C4-2B (cell line): ENCODE measurements around the gene CWC27.
A peak's percentile ranks its signal among the peaks of the same experiment; 100 is the strongest.

Source experiments
- H3K27ac ChIP-seq: fragments of 450-650 bp; 2 replicates; pipeline ENCODE4 v1.5.1; 2017
- ZFX ChIP-seq: fragments of 450-650 bp; IDR thresholded peaks from 2 replicates; pipeline ENCODE4 v1.6.1; 2017
- TF ChIP-seq, protein P1 (sequence below): fragments of 450-650 bp; conservative IDR thresholded peaks from 2 replicates; pipeline ENCODE4 v1.5.1; 2017; ENCODE audit warnings: mild to moderate bottlenecking

CWC27 gene

DNA sequence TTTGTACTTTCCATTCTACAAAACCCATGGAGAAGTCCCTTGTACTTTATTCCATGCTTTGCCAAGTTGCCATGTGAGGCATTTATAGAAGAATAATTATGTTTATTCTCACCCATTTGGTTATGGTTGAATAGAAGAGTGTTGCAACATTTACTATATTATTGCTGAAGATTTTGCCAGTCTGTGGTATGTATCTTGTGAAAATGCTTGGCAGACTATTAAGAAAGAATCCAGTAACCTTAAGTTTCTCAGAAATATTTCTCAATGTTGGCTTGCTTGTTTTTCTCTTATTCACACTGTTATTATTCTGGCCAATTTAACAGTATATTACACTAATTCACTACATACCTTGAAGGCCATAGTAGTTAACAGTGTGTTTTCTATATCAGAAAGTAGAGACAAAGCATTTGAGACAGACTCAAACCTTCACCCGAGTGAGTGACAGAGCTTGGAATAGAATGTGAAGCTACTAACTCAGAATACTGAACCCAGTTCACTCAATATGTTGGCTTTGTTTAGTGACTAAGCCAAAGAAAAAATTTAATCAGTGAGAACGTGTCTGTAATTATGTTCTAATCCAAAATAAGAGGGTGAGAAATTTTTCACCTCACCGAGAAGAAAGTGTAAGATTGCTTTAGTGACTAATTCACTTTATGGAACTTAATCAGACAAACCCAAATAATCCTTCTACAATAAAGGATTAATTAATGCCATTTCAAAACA is 184.4 kb downstream of the CWC27 start:
- no peak overlapping the region for H3K27ac ChIP-seq
- TF ChIP-seq, protein P1, sequence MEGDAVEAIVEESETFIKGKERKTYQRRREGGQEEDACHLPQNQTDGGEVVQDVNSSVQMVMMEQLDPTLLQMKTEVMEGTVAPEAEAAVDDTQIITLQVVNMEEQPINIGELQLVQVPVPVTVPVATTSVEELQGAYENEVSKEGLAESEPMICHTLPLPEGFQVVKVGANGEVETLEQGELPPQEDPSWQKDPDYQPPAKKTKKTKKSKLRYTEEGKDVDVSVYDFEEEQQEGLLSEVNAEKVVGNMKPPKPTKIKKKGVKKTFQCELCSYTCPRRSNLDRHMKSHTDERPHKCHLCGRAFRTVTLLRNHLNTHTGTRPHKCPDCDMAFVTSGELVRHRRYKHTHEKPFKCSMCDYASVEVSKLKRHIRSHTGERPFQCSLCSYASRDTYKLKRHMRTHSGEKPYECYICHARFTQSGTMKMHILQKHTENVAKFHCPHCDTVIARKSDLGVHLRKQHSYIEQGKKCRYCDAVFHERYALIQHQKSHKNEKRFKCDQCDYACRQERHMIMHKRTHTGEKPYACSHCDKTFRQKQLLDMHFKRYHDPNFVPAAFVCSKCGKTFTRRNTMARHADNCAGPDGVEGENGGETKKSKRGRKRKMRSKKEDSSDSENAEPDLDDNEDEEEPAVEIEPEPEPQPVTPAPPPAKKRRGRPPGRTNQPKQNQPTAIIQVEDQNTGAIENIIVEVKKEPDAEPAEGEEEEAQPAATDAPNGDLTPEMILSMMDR = no peak
- no peak for TF ChIP-seq ZFX

DNA sequence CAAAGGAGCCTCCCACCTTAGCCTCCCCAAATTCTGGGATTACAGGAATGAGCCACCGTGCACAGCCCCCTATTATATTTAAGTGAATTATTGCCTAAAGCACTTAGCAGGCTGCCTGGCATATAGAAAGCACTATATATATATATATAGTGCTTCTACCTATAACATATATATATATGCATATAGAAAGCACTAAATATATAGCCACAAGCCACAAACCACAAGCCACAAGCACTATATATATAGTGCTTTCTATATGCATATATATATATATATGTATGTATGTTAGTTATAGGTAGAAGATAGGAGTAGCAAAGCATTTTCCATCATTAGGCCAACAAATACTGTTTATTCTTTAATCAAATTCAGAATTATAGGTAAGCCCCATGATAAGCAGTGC is 185.8 kb downstream of the CWC27 start:
- TF ChIP-seq, protein P1 = no peak
- TF ChIP-seq ZFX = no peak

DNA sequence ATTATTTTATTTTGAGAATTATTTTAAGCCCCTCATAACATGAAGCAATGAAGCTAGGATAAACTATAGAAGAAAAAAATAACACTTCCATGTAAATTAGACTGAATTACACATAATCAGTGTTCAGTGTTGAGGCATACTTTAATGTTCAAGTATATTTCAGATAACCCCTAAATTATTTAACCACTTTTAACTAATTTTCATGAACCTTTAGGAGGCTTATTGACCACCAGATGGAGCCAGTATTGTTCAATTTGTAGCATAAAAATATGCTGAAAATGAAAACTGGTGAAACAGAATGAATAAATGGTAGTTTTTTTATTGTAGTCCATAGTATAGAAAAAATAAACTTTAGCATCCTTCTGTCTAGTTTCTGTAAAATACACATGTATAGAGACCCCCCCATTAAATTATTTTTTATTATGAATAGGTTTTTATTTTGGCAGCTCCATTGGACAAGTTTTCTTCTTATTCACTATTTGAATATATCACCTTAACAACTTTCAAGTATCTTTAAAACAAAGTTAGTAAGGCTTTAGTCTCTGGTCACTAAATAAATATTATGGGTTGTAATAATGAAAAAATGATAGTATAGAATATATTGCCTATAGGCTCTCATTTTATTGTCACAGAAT is 190.1 kb downstream of the CWC27 start:
- TF ChIP-seq, protein P1 = peak; percentile 59
- TF ChIP-seq ZFX = no peak
- H3K27ac ChIP-seq = no peak overlapping the region

More for the DNA sequence above, 185.8 kb downstream of the CWC27 start:
- no peak overlapping the region for H3K27ac ChIP-seq

DNA sequence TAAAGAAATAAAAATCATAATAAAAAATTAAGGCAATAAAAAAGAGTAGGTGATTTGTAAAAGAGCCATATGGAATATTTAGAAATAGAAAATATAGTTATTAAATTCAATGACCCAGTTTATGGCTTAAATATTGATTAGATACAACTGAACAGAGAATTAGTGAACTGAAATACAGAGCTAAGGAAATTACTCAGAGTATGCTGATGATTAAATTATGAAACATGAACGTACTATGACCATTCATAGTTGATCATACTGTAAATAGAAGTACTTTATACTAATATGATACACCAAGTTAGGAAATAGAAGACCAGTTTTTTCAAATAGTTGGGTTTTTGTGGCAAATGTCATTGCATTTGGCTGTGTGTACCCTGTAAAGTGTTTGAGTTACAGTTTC is 194.5 kb downstream of the CWC27 start:
- TF ChIP-seq, protein P1 = no peak
- TF ChIP-seq ZFX = no peak
- no peak overlapping the region for H3K27ac ChIP-seq

DNA sequence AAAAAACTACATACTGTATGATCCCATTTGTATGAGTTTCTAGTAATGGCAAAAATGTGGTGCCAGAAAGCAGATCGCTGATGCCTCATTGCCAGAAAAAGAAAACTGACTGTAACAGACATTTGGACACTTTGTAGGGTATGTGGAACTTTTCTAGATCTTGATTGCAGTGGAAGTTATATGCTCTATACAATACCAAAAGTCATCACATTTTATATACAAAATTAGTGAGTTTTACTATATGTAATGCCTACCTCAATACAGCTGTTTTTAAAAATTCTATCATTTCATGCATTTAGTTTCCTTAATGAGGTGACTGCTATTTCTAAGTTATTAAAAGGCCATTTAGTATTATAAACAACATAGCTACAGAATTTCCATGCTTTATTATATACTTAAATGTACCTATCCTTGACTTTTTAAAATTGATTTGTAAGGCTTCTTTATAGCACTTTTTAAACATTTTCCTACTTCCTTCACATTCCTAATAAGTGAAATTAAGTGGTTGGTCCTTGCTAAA is 199.9 kb downstream of the CWC27 start:
- TF ChIP-seq ZFX = no peak
- TF ChIP-seq, protein P1 = no peak
- H3K27ac ChIP-seq = no peak overlapping the region

DNA sequence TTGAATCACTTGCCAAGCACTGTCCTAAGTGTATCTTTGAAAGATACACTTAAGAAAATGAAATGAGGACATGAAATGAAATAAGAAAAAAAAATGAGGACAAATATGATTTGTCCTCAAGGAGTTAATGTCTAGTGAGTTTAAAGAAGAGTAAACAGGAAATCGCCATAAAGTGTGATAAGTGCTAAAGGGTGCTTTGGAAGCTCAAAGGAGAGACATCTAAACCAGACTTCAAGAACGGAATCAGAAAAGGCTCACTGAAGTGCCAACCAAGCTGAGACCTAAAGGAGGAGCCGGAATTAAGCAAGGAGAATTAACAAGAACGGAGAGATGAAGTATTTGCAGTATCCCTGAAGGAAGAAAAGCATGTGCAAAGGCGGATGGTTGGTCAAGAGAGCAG is 200.8 kb downstream of the CWC27 start:
- H3K27ac ChIP-seq = no peak overlapping the region
- TF ChIP-seq ZFX = no peak

DNA sequence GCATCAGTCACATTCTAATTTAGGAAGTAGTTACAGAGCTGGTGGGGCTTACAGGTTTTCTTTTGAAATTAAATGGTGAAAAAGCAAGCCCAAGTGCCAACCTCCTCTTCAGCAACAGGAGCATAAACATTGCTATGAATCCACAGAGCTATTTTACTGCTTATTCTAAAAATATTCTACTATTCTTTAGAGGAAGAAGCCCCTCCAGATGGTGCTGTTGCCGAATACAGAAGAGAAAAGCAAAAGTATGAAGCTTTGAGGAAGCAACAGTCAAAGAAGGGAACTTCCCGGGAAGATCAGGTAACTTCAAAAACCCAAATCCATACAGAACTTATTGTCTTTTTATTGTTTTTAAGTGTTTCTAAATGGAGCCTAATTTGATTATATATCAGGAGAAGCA is 202.8 kb downstream of the CWC27 start:
- no peak overlapping the region for H3K27ac ChIP-seq
- no peak for TF ChIP-seq ZFX
- TF ChIP-seq, protein P1 = no peak
